Measurements from ENCODE around the gene RGL4.
"Not testable (repeated sequence)": the region's sequence is repeated elsewhere in the genome, so short reads cannot be mapped to it uniquely, and the experiment has no call there.

RGL4 gene

DNA sequence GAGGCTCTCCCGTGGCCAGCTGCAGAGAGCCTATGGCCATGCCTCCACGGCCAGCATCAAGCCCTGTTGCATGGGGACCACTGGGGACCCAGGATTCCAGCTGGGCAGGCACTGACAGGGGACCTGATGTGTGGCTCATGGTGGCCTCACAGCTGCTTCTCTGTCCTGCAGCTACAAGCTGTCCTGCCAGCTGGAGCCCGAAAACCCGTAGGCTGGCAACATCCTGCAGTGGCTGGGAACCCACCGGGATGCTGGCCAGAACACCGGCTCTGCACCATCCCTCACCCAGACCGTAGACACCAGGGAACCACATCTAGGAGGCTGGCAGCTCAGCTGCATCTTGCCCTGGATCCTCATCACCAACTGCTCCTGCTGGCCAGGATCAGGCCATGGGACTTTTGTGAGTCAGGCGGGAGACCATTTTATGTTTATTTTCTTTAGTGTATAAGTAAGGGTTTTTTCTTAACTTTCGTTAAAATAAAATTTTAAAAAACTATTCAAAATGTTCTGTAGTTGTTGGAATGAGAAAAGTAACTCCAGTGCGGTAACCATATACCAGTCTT, 7.9 kb downstream of the RGL4 start:
- no peak for DNase-seq (ENCODE audit: low read depth in 3 of 3)

- no peak for DNase-seq (ENCODE audit: low read depth in 3 of 3)
Measured at GRCh38 chr22:23700706-23701105, 9.9 kb downstream of the RGL4 start.

- DNase-seq (ENCODE audit: low read depth in 3 of 3): no peak
Measured at GRCh38 chr22:23704062-23704461, 13.2 kb downstream of the RGL4 start.

- no peak for DNase-seq (ENCODE audit: low read depth in 3 of 3)
Measured at GRCh38 chr22:23704829-23705228, 14.0 kb downstream of the RGL4 start.

DNA sequence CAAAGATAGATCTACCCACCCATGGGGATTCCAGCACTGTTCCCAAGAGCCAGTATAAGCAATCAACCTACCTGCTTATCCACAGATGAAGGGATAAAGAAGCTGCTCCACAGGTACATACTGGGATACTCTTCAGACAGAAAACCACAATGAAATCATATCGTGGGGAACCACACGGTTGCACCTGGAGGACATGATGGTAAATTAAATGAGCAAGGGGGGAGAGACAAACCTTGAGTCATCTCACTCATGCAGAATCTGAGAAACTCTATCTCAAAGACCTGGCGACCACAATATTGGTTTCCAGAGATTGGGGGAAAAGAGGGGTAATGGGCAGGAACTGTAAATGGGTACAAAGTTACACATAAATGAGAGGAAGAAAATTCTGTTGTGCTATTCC, 14.5 kb downstream of the RGL4 start:
- no peak for DNase-seq (ENCODE audit: low read depth in 3 of 3)

- DNase-seq (ENCODE audit: low read depth in 3 of 3): no peak
Measured at GRCh38 chr22:23708270-23708669, 17.5 kb downstream of the RGL4 start.

DNA sequence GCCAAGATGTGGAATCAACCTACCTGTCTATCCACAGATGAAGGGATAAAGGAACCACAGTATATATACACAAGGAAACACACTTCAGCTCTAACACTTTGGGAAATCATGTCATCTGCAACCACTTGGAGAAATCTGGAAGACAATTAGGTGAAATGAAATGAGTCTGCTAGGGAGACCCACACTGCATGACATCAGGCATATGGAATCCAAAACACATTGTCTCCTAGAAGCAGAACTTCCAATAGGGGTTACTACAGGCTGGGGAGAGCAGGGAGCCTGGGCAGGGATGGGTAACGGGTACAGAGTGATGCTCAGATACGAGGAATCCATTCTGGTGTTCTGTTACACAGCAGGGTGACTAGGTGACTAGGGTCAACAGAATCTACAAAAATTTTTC, 18.3 kb downstream of the RGL4 start:
- no peak for DNase-seq (ENCODE audit: low read depth in 3 of 3)

DNA sequence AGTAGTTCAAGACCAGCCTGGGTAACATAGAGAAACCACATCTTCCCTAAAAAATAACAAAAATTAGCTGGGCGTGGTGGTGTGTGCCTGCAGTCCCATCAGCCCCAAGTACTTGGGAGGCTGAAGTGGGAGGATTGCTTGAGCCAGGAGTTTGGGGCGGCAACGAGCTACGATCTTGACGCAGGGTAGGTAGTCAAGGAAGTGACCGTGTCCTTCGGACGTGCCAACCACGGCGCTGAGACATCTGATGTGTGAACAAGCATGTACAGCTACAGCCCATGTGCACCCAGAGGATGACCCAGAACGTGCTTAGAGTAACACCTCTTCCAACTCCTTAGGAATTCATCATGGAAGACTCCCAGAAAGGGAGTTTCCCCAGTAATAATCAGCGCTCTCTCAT, 21.4 kb downstream of the RGL4 start:
- DNase-seq (ENCODE audit: low read depth in 3 of 3): no peak

DNA sequence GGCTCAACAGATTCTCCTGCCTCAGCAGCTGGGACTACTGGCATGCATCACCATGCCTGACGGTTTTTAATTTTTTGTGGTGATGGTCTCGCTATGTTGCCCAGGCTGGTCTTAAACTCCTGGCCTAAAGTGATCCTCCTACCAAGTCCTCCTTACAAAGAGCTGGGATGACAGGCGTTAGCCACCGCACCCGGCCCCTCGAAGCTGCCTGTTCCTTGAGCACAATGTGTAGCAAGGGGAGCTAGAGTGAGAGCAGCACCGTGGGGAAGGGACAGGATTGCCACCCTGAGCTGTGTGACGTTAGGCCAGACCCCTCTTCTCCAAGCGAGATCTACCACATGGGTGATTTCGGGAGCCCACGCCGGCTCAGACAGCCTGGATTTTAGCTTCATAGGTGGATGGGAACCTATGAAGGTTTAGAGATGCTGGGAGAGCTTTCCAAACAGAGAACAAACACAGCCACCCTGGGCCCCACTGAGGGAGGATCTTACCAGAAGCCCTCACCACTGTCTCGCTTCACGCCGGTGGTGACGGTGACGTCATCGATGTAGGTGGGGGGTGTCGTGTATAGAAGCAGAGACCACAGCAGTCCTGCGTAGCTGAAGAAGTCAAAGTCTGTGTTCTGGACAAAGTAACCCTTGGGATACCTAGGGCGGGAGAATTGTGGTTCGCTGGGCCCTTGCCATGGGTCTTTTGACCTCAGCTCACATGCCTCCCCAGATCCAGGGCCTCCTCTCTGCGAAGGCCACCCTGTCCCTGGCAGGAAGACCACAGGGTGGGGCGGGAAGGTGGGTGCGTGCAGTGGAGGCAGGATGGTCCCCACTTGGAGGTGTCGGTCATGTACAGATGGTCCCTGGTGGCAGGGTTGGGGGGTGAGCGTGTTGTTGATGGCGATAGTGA, 23.1 kb downstream of the RGL4 start:
- no peak for DNase-seq (ENCODE audit: low read depth in 3 of 3)

GRCh38 chr22:23714596-23715578, 24.1 kb downstream of the RGL4 start:
- DNase-seq (ENCODE audit: low read depth in 3 of 3): no peak

DNA sequence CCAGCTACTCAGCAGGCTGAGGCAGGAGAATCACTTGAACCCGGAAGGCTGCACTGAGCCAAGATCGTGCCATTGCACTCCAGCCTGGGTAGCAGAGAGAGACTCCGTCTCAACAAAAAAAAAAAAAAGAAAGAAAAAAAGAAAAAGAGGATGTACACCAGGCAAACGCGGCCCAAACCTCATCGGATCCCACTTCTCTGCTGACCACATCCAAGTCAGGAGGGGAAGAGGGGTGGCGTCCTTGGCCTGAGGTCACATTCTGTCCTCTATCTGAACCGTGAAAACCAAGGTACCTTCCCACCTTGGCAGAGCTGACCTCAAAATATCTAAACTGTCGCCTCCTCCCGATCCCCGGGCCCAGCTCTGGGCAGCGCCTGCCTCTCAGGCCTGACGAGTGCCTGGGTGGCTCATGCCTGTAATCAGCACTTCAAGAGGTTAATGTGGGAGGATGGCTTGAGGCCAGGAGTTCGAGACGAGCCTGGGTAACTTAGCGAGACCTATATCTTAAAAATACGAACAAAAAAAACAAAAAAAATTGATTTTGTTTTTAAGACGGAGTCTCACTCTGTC, 25.1 kb downstream of the RGL4 start:
- no peak for DNase-seq (ENCODE audit: low read depth in 3 of 3)

GRCh38 chr22:23716811-23717801, 26.3 kb downstream of the RGL4 start:
- DNase-seq (ENCODE audit: low read depth in 3 of 3): peak; percentile 69 to 71 (median 71)

DNA sequence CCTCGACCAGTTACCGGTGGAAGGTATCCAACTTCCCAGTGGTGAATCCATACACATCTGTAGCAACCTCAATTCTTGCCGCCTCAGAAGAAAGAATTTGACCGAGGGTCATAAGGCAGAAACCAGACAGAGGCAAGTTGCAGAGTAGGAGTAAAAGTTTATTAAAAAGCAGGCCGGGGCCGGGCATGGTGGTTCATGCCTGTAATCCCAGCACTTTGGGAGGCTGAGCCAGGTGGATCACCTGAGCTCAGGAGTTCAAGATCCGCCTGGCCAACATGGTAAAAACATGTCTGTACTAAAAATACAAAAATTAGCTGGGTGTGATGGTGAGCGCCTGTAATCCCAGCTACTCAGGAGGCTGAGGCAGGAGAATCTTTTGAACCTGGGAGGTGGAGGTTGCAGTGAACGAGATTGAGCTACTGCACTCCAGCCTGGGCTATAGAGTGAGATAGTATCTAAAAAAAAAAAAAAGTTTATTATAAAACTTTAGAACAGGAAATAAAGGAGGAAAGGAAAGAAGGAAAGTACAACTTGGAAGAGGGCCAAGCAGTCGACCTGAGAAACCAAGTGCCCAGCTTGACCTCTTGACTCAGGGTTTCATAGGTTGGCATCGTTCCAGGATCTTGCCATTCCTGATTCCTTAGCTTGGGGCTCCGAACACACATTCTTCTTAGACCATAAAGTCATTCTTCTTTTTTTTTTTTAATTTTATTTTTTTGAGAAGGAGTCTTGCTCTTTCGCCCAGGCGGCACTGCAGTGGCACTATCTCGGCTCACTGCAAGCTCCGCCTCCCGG, 27.8 kb downstream of the RGL4 start:
- no peak for DNase-seq (ENCODE audit: low read depth in 3 of 3)

DNA sequence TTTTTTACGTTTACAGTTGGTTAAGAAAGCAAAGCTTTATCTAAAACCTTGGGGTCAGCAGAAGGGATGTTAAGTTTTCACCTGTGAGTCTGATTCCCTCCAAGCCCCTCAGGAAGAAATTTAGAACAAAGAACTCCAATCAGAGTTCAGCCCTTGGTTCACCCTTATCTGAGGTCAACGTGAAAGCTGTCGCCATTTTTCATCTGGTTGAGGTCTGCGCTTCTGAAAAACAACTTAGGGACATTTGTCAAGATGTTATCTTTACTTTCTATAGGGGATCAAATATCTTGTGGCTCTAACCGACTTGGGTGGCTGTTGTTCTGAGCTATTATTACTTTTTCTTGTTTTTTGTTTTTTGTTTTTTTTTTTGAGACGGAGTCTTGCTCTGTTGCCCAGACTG, 30.0 kb downstream of the RGL4 start:
- no peak for DNase-seq (ENCODE audit: low read depth in 3 of 3)

- DNase-seq (ENCODE audit: low read depth in 3 of 3): no peak
Measured at GRCh38 chr22:23722160-23722559, 31.3 kb downstream of the RGL4 start.

DNA sequence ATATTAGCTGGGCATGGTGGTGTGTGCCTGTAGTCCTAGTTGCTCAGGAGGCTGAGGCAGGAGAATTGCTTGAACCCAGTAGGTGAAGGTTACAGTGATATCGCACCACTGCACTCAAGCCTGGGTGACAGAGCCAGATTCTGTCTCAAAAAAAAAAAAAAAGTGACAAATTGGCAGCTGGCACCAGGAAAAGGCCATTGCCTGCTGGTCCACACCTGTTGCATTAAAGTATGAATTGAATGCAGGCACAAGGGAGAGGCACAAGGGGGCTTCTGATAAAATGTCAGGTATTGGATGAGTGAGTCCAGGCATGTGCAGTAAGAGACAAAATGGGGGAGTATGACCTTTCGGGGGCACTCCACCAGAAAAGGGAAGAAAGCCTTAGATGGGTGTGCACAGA, 31.9 kb downstream of the RGL4 start:
- no peak for DNase-seq (ENCODE audit: low read depth in 3 of 3)

GRCh38 chr22:23728108-23728507, 37.3 kb downstream of the RGL4 start:
- not testable (repeated sequence) for DNase-seq (ENCODE audit: low read depth in 3 of 3)

GRCh38 chr22:23737696-23738095, 46.9 kb downstream of the RGL4 start:
- no peak for DNase-seq (ENCODE audit: low read depth in 3 of 3)

DNA sequence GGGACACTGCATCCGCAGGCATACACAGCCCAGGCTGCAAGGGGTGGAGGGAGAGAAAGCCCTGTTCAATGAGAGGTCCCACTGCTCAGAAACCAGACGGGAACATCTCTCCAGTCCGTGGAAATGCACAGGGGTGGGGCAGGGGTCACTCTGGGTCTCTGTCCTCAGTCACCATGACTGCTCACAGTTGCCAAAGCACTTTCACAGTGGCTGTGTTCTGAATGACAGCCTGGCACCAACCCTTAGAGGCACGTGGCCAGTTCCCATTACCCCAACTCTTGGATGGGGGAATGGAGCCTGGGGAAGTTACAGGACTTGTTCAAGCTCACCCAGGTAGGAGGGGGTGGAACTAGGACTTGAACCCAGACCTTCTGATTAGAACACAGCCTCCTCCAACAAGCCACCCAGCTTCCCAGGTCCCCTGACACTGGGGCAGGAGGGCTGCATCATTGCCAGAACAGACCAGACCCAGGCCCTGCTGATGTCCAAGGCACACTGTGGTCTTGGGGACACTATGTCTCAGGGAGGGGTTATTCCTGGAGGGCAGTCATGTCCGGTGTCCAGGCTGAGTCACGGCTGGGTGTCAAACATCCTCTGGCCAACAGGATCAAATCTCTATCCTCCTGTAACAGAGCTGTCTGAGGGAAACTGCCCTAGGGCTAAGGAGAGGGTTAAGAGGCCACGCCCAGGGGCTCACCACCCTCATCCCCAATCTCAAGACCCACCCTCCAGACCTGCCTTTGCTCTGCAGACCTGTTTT, 51.9 kb downstream of the RGL4 start:
- DNase-seq (ENCODE audit: low read depth in 3 of 3): no peak
